GM18867 (cell line): ENCODE data around the gene C20orf202.
A peak's percentile ranks its signal among the peaks of the same experiment; 100 is the strongest.
"Not testable (repeated sequence)": the region's sequence is repeated elsewhere in the genome, so short reads cannot be mapped to it uniquely, and the experiment has no call there.

Source experiments
- ATAC-seq: cut with Tn5 transposase; IDR thresholded peaks from one replicate; pipeline ENCODE4 v1.9.1; 2021; ENCODE audit warnings: mild to moderate bottlenecking, moderate library complexity; ENCODE audit not compliant: unreplicated experiment

The C20orf202 gene

GRCh38 chr20:1242530-1242929, 39.3 kb downstream of the C20orf202 start:
- no peak for ATAC-seq

- no peak for ATAC-seq
These were observed 42.3 kb downstream of the C20orf202 start for GRCh38 chr20:1245578-1245977.

- peak; percentile 73 for ATAC-seq
These were observed 44.4 kb downstream of the C20orf202 start for GRCh38 chr20:1247689-1248088.

GRCh38 chr20:1250282-1250681, 47.0 kb downstream of the C20orf202 start:
- not testable (repeated sequence) for ATAC-seq

- ATAC-seq: no peak
These were observed 49.2 kb downstream of the C20orf202 start for GRCh38 chr20:1252416-1252815.

- ATAC-seq: no peak
These were observed 51.0 kb downstream of the C20orf202 start for GRCh38 chr20:1254254-1254653.

- ATAC-seq: no peak
These were observed 52.4 kb downstream of the C20orf202 start for GRCh38 chr20:1255675-1256074.
